ENCODE measurements around the gene STOML1.

Gene STOML1

GRCh38 chr15:73932381-73933191 is 59.5 kb downstream of the STOML1 start:
- no peak for DNase-seq (ENCODE audit: low spot score)
- in situ Hi-C loops (cut with MboI; ENCODE audit: low sequenced_read_pairs, unreplicated experiment) = no loop called here
- no peak for TF ChIP-seq CTCF (IDR thresholded peaks at IDR 0.05; ENCODE audit: borderline replicate concordance, control extremely low read depth, extremely low read depth, insufficient read depth, missing control alignments)

GRCh38 chr15:73931441-73931840 is 60.7 kb downstream of the STOML1 start:
- no peak for DNase-seq (ENCODE audit: low spot score)
- no peak for TF ChIP-seq CTCF (IDR thresholded peaks at IDR 0.05; ENCODE audit: borderline replicate concordance, control extremely low read depth, extremely low read depth, insufficient read depth, missing control alignments)
- in situ Hi-C loops (cut with MboI; ENCODE audit: low sequenced_read_pairs, unreplicated experiment) = no loop called here

GRCh38 chr15:73930790-73931281 is 61.3 kb downstream of the STOML1 start:
- in situ Hi-C loops (cut with MboI; ENCODE audit: low sequenced_read_pairs, unreplicated experiment) = no loop called here
- DNase-seq (ENCODE audit: low spot score) = no peak

GRCh38 chr15:73930371-73930770 is 61.7 kb downstream of the STOML1 start:
- no peak for DNase-seq (ENCODE audit: low spot score)
- no peak for TF ChIP-seq CTCF (IDR thresholded peaks at IDR 0.05; ENCODE audit: borderline replicate concordance, control extremely low read depth, extremely low read depth, insufficient read depth, missing control alignments)
- in situ Hi-C loops (cut with MboI; ENCODE audit: low sequenced_read_pairs, unreplicated experiment) = no loop called here

More at GRCh38 chr15:73930790-73931281, 61.3 kb downstream of the STOML1 start:
- TF ChIP-seq CTCF (IDR thresholded peaks at IDR 0.05; ENCODE audit: borderline replicate concordance, control extremely low read depth, extremely low read depth, insufficient read depth, missing control alignments) = no peak

GRCh38 chr15:73928971-73929627 is 63.0 kb downstream of the STOML1 start:
- in situ Hi-C loops (cut with MboI; ENCODE audit: low sequenced_read_pairs, unreplicated experiment) = no loop called here
- DNase-seq (ENCODE audit: low spot score) = no peak

More at GRCh38 chr15:73928971-73929627, 63.0 kb downstream of the STOML1 start:
- TF ChIP-seq CTCF (IDR thresholded peaks at IDR 0.05; ENCODE audit: borderline replicate concordance, control extremely low read depth, extremely low read depth, insufficient read depth, missing control alignments) = no peak

Measured in GM13976 (cell line).